OCI-M1 (cell line): ENCODE results near the gene SFXN5.

Experiments used
- DNase-seq: peaks from one replicate; lab custom pipeline; 2025; lab: John Stamatoyannopoulos, UW

SFXN5 gene

DNA sequence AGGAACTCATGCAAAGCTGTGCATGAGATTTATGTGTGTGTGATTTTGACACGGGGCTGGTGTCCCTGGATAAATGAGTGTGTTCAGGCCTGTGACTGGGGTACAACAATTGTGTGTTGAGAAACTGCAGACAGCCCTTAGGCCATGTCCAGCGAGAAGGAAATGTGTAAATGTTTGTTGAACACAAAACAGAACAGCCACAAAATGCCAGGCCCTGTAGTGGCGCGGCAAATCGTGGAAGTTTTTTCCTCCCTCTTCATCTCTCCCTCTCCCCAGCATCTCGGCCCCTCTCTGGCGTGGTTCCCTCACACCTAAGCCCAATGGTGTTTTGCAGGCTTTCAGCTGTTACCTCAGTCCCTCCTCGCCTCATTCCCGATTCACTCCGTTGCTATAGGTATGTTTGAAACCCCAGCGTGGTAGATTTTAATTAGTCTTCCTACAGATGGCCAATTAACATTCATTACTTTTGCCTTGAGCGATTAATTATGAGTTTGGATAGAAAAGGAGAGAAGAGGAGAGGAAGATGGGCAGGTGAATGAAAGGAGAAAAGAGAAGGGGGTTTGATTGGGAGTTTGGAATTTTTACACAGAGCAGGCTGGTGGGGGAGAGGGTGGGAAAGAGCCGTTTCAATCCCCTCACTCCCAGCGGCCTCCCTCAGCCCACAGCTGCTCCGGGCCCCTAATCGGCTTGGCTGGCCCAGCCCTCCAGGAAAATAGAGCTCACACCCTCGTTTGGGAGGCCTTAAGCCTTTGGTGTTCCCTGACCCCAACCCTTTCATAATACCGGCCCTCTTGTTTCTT, 173.5 kb downstream of the SFXN5 start:
- no peak for DNase-seq

DNA sequence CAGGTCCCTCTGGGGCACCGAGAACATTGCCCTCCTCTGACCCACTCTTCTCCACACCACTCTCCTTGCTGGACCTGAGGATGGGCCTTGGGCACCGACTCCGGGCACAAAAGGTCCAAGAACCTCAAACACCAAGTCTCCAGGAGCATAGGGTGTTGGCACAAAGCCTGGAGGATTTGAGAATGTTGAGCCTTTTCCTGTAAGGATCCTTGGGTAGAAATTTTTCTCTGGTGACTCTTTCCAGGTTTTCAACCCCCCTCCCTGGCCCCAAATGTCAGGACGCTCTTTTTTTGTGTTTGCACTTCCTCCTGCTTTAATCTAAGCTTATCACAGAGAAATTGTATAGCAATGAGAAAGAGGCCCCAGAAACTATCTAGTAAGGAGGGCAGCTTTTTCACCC, 175.1 kb downstream of the SFXN5 start:
- no peak for DNase-seq

DNA sequence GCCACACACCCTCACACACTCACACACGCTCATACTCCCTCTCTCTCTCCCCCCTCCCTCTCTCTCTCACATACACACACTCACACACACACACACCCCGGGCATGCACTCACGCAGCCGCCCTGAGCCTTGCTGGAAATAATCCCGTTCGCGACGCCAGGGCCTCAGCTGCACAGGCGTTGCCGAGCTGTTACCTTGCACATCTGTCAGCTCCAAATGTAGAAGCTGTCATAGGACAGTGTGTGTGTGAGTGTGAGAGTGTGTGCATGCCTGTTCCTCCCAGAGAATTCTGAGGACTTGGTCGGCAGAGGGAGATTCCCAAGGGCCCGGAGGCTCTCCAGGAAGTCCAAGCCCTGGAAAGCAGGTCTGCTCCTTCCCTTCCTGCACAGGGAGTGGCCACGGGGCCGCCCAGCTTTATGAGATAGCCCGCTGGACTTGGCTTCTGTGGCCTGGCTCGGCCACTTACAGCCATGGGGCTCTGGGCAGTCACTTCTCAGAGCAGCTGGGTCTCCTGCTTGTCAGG, 175.7 kb downstream of the SFXN5 start:
- no peak for DNase-seq

DNA sequence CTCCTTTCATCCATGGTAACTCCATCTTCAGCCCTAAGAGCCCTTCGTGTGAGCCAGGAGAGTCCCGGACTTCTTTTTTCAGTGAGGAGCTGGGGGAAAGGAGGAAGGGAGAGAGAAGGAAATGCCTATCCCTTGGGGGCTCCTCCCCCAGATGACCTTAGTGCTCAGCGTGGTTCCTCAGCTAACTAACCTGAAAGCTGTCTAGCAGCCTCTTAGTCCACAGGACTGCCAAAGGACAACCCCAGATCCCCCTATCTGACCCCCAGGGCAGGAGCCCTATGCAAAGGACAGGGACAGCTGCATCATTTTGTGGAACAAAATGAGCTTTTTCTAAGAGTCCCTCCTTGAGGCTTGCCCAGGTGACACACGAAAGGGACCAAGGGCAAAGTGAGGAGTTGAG, 176.4 kb downstream of the SFXN5 start:
- DNase-seq = no peak

DNA sequence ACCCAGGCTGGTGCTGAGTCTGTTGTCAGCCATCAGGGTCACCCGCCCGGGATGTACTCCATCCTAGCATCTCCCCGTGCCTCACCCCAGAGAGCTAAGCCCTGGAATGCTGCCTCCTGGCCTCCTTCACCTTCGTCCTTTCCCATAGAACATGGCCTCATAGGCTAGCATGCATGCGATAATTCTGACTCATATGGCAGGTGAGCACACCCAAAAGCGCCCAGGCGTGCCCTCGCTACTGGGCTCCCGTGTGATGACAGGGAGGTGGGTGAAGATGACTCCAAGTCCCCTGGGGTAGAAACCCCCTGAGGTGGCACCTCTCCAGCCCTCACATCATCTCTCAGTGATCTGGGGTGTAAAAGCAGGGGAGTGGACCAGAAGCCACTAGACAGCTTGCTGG, 177.0 kb downstream of the SFXN5 start:
- DNase-seq = no peak

DNA sequence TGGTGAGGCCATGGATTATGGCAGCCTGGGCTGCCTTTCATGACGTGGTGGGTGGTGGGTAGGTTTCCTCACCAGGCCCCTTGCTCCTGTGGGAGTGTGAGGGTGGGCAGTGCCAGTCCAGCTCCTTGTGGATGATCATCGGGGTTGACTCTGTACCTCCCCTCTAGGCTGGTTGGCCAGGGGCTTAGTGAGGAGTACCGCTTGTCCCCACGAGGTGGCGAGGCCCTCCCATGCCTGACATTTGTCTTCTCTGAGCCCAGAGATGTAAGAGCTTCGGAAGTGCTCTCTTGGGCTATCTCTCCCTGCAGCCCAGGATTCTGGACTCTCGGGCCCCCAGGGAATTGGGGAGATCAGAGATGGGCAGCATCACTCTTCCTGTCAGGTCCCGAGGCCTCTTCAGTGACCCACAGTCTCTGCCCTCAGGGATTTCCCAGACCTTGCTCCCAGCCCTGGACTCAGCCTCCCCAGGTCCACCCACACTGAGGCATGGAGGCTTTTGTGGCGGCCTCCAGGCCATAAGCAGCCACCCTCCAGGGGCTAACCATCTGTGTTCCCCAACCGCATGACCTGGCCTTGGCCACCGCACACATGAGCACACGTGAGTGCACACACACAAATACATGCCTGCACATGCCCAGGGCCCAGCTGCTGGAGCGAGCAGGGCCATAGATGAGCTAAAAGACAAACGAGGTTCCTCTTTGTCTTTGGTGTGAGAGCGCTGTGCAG, 177.8 kb downstream of the SFXN5 start:
- peak; percentile 55 for DNase-seq

DNA sequence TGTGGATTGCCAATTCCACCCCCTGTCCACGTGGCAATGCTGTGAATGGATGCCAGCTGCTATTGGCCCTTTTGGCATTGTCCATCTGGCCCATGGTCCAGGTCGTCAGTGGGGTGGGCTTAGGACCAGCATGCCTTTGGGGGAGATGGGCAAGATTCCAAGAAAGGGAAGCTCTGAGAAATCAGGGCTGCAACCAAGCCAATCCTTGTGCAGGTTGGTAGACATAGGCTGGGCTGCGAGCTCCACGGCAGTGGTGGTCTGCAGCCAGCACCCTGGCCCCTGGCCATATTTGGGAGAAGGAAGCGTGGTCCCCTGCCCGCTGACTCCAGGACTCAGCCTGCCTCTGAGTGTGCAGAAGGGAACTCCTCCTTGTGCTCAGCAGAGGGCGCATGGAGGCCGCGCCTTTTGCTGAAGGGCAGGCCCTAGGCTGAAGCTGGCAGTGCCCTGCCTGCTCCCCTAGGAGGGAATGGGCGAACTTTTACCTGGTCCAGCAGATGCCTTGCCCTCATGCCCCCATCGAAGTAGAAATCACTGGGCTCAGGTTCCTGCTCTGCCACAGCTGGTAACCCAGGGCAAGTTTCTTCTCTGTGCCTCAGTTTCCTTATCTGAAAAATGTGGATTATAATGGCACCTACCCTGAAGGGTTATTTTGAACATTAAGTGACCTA, 178.9 kb downstream of the SFXN5 start:
- peak; percentile 49 for DNase-seq
